GM18520 (cell line): Measurements from ENCODE around the gene FXYD4.
A peak's percentile ranks its signal among the peaks of the same experiment; 100 is the strongest.

Experiments
- ATAC-seq: cut with Tn5 transposase; IDR thresholded peaks from one replicate; pipeline ENCODE4 v1.9.1; 2021; ENCODE audit not compliant: unreplicated experiment

FXYD4 gene

DNA sequence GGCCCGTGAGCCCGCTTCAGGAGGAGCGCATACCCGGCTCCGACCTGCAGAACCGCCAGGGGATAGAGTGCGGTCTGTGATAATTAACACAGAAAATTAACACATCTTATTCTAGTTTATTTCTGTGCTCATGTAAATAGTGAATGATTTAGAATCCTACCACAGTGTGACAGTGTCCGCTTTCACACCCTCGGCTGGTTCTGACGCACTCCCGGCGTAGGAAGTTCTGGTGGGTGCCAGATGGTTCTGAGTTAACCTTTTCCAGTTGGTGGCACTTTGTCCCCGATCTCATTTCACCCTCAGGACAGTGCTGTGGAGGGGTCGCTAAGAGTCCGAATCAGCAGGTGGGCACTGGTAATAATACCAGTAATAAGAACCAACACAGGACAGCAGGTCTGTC, 28.3 kb upstream of the FXYD4 start:
- ATAC-seq: no peak

DNA sequence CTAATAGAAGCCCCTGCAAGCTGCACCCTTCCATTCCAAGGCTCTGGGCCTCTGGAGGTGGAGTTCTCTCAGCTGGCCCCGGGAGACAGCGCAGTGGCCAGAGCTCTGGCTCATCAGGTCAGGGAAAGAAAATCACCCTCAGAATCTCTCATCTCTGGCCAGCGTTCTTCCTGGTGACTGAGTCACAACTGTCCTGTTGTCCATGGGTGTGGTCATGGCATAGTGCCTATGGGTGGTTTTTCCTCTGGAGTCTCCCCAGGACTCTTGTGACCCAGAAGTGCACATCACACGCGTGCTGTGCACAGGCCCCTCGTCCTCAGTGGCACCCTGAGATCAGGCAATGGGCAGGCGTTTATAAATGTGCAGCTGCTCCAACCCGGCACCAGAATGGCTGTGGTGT, 27.4 kb upstream of the FXYD4 start:
- no peak for ATAC-seq

DNA sequence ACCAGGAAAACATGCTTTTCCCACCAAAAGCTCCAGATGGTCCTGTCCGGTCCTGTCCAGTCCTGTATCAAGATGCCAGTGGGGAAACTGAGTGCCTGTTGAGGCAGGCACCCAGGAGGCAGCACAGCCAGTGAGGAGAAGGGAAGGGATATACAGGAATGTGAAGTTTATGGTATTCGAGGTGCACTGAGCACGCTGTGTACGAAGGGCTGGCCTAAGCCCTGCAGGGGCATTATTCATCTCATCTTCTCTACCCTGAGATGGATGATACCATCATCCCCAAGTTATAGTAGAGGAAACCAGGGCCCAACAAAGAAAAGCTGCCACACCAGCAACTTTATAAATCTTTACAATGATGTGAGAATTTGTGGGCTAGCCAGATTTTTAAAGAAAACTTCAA, 23.4 kb upstream of the FXYD4 start:
- no peak for ATAC-seq

DNA sequence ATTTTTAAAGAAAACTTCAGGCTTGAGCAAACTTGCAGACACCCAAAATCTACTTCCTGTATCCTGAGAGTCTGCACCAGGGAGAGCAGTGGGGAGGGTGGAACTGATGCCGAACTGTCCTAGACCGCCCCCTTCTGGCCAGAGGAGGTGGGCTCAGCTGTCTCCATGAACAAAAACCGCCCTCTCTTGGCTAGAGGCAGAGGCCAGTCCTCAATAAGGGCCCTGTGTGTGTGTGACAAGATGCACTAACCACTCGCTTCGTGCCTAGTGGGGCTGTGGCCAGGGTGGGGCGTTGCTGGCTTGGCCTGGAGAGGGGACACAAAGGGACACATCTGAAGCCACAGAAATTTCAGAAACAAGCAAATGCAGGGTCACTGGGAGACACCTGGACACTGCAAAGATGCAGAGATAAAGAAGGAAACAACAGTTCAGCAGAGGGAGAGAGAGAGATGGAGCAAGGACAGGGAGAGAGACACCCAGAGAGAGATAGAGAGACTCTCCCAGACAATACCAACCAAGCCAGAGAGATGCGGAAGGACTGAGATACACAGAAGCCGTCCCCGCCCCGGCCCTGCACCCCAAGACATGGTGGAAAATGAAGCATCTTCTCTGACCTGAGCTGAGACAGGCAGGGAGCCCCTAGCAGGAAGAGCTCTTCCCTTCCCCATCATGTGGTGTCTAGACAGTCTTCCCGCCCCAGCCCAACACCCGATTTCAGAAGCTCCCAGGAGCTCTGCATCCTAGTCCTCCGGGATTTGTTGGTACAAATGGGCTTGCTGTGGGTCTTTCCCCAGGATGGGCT, 22.7 kb upstream of the FXYD4 start:
- ATAC-seq: peak; percentile 83

DNA sequence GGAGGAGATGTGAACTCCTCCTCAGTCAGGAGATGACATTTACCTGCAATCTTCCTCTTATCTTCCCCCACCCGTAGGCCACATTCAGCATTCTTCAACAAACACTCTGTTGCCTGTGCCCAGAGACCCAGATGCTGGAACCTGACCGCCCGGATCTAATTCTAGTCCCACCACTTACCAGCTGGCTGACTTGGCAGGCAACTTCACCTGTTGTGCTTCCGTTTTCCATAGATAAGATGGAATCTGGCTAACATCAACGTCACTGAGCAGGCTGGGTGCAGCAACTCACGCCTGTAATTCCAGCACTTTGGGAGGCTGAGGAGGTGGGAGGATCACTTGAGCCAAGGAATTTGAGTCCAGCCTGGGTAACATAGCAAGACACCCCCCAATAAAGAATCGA, 21.3 kb upstream of the FXYD4 start:
- no peak for ATAC-seq

DNA sequence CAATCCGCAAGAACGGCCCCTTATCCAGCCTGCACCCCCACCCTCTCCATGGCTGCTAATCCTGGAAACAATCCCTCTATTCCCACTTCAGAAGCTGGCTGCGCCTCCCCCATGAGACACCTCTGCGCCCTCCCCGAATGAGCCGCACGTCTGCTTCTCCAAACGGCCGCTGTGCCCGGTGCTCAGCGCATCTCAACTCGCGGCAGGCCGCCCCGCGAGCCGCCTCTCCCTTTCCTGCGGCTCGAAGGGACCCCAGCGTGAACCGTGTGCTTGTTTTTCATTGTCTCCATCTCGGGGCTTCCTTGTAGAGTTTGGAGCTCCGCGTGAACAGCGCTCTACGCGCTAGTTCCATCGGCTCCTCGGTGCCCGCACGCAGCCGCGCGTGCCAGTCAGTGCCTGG, 20.8 kb upstream of the FXYD4 start:
- no peak for ATAC-seq

DNA sequence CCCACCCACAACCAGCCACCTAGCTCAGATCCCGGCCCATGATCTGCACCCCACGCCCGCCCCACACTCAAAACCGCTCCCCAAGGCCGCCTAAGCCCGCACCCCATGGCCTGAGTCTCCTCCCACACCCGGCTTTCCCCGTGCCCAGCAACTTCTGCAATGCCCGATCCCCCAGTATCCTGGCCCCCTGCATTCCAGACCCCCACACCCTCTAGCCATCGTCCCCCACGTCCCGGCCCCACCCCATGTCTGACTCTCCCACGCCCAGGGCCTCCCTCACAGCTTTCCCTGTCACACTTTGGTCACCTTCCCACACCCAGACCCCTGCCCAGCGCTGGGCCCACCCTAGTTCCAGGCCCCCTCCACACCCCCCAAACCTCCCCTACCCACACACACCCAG, 20.1 kb upstream of the FXYD4 start:
- no peak for ATAC-seq

DNA sequence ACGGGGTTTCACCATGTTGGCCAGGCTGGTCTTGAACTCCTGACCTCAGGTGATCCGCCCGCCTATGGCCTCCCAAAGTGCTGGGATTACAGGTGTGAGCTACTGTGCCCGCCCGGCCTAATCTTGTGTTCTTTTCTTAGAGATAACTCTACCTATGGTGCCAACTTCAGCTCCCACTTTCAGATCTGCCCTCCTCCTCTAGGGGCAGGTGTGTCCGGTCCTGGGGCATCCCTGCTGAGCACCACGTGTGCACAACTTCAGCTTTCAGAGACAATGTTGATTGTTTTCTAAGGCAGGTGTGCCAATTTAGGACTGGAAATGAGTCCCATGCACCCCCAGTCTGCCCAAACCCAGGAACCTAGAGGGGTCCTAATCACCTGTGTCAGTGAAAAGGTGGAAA, 18.5 kb upstream of the FXYD4 start:
- ATAC-seq: no peak

DNA sequence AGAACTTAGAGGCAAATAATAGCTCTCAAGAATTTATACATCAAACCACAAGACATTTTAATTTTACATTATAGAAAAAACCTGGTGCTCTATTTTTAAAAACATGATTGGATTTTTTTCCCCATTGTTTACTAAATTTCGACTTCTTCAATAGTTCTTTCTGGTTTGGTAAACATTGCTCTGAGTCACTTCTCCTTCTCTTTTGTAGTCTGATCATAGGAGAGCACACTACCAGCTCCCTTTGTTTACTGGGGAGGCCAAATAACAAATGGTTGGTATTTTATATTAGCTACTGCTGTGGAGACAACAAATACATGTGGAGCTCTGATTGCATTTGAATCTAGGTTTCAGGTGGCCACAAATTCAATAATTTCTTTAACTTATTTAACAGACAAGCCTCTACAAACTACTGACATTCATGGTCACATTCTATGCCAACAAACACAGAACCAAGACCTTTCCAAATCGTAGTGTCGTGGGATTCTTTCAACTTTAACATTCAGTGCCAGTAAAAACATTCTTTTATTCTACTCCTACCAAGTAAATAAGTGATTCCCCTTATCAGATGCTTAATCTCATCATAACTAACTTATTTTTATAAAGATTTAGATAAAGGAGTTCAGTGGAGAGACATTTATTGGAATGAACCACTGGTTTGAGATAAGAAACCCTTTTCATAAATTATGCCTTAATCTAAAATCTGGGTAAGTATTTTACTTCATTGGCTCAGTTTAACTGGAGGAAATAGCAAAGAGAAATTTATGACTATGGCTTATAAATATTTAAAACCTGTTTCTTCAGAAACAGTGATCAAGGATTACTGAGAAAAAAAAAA, 17.7 kb upstream of the FXYD4 start:
- ATAC-seq: no peak

DNA sequence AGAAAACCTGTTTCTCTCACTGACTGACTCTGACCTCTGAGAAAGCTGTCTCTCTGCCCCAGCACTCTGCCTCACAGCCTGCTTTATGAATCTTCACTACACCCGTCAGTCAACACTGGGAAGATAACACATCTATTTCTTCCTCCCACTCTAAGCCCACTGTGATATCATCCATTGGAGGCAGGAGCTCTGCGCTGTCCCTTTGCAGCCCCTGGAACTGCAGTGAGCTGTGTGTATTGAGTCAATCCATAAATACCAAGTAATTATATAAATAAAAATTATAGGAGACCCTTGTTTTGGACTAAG, 17.2 kb upstream of the FXYD4 start:
- ATAC-seq: no peak

DNA sequence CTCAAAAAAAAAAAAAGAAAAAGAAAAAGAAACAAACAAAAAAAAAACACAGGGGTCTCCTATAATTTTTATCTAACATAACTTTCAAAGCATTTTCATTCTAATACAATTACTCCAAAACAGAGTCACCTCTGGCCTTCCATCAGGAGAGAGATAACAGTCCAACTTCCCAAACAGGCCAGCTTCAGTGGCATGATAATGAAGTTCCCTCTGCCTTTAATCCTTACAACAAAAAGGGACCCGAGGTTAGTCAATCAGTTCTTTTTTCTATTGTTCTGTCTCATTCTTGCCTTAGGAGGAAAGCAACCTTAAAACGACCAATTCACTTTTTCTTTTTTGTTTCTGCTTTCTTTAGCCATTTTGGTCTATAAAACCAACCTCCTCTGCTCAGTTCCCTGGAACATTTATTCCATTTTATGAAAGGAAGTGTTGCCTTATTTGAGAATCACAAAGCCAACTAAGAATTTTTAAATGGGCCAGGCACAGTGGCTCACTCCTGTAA, 16.5 kb upstream of the FXYD4 start:
- ATAC-seq: no peak

DNA sequence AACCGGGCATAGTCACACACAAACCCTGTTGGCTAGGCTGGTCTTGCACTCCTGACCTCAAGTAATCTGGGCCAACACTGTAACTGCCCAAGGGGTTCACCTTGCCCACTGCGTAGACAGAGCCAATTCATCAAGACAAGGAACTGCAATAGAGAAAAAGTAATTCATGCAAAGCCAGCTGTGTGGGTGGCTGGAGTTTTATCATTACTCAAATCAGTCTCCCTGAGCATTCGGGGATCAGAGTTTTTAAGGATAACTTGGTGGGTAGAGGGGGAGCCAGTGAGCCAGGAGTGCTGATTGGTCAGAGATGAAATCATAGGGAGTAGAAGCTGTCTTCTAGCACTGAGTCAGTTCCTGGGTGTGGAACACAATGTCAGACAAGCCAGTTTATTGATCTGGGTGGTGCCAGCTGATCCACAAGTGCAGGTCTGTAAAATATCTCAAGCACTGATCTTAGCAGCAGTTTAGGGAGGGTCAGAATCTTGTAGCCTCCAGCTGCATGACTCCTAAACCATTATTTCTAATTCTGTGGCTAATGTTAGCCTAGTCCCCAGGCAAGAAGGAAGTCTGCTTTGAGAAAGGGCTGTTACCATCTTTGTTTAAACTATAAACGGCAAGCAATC, 15.6 kb upstream of the FXYD4 start:
- ATAC-seq: no peak

DNA sequence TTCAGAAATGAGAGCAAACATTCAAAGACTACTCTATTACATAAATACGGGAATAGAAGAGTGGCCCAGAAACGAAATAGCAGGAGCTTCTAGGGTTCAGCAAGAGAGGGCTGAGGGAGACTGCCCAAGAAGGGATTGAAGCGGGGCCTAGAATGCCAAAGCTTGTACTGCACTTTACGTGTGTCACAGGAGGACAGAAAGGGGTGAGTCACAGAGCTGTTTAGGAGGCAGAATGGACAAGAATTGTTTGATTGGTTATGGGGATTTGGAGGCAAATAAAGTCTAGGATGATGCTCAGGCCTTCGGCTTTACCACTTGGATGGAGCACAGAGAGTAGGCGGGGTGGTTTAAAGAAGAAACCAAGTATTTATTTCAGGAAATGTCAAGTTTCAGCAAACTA, 11.3 kb upstream of the FXYD4 start:
- ATAC-seq: no peak

DNA sequence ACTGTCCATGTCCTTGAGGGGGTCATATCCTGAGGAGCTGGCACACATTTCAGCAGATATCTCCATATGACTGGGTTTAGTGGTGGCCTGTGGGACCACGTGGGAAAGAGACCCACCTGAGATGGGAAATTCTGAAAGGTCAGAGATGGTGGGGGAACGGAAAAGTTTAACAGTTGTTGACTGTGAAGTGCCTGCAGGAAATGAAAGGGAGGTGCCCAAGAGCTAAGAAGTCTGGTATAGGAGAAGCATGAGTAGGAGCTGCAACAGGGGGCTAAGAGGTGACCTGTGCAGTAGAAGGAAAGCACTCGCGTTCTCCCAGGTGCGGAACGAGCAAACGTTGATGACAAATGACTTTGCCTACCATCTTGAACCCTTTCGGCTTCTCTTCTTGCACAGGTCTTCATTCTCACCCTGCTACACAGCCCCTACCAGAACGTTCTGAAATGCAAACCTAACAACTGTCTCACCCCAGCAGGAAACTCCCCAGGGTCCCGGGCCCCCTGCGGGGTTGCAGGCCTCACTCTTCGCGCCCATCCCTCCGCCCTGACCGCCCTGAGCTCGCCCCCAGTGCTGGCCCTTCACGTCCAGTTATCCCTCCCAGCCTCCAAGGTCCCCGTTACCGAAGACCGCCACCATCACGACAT, 9.8 kb upstream of the FXYD4 start:
- no peak for ATAC-seq

DNA sequence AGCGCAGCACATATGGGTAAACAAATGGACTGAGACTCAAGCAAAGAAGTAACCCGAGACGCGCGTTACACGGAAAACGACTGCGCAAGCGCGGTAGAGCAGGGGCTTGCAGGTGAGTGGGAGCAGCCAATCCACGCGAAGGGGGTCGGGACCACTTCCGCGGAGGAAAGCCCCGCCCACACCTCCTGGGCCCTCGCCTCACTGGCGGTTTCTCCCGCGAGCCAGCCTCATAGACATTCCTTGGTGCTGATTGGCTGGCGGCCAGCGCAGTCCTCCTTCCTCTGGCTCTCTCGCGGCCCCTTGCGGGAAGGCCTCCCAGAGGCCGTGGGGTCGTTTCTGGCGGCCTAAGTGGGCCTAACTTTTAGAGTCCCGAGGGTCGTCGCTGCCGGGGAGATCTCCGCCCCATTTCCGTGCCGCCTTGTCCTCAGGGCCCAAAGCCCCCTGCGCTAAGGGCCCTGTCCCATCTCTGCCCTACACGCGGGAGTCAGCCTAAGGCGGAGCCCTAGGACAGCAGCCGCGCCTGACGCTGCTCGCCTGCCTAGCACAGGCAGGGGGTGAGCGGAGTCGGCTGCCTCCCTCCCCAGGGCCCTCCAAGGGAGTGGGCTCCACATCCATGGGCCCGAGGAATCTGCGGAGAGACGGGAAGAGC, 9.1 kb upstream of the FXYD4 start:
- peak; percentile 98 for ATAC-seq

DNA sequence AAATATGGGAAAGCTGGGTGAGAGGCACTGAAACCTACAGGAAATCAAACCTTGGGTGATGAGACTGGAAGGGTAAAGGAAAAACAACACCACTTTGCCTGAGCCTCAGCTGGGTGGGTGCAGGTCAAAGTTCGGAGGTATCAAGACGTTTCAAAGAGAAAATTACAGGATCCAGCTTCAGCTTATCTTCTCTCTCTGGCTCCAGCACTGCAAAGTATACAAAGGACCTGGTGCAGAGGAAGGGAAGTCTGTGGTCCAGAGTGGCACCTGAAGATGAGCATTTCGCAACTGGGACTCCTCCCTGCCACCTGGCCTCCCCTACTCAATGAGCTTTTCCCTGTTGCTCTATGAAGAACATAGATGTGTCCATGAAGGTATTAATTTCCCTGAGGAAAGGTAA, 6.4 kb upstream of the FXYD4 start:
- no peak for ATAC-seq

DNA sequence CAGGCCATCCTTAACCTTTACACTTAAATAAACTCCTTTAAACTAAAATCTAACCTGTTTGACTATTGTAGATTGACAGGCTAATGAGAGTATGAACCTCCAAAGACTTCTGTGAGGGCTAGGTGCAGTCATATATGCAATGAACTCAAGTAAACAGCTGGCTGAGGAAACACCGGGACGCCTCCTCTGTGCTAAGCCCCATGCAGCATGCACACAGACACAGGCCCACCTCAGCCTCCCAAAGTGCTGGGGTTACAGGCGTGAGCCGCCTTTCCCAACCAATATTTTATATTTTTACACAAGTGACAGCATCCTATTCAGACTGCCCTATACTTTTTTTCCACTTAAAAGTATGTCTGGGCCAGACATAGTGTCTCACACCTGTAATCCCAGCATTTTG, 1.5 kb upstream of the FXYD4 start:
- ATAC-seq: no peak

DNA sequence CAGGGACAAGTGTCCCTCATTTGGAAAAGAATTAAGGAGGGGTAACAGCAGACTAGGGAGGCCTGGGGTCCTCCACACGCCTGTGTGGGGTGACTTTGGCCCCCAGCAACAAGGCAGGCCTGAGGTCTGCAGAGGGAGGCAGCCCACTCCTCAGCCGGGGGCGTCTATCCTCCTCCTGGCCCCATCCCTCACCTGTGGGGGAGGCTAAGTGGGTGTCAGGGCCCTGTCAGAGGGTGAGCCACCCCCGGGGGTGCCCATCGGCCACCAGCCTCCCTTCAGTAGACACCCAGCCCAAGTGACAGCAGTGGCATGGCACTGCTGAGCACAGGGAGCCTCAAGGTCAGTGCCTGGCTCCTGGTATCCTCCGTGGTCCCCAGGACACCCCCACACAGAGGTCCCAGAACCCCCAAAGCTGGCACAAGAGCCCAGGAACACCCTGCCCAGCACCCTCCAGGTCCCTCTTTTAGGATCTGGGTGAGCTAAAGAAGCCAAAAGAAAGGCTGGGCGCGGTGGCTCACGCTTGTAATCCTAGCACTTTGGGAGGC, 693 bp upstream of the FXYD4 start:
- no peak for ATAC-seq

DNA sequence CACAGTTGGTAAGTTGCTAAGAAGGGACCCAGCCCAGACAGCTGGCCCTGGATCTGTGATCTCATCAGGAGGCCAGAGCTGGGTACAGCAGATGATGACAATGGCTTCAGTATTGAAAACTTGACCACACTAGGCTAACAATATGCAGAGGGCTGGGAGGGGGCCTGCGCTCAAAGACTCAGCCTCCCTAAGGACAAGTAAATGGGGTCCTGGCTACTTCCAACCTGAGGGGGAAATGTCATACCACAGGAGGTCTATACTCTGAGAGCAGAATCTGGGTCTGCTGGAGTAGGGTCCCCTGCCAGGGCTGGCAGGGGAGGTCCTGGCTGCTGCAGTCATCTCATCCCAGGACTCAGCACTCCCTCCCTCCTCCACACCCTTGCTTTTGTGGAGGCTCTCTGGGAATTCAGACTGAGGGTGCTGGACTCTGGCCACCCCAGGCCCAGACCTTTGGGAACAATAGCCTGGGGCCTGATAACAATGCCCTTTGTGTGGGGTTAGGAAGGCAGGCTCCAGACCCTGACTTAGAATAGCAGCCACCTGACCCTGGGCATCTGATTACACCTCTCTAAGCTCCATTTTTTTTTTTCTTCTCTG, 1.4 kb downstream of the FXYD4 start:
- ATAC-seq: no peak

DNA sequence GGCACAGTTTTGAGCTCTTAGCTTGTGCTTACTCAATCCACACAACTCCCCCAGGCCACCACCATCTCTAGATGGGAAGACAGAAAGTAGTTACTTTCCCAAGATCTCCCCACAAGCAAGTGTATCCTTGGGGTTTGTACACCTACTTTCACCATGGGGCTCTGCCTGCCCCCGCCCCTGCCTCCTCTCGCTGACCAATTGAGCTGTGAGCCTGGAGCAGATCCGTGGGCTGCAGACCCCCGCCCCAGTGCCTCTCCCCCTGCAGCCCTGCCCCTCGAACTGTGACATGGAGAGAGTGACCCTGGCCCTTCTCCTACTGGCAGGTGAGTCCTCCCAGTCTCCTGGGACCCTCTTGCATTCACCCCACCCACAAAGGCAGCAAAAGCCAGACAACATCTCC, 2.0 kb downstream of the FXYD4 start:
- ATAC-seq: no peak
